NCI-H187 treated with DMSO at 0.1 percent for 48 hours (cell line): ENCODE results near the gene UBE2E2.
"Not testable (repeated sequence)": the region's sequence is repeated elsewhere in the genome, so short reads cannot be mapped to it uniquely, and the experiment has no call there.

Experiments used
- DNase-seq: peaks from one replicate; lab custom pipeline; 2025; lab: John Stamatoyannopoulos, UW

Gene UBE2E2

GRCh38 chr3:23202921-23203707 lies at the start of gene UBE2E2:
Gene UBE2E2, plus strand, starts transcription at chr3:23203327.
- no peak for DNase-seq

- DNase-seq = no peak
Observed at GRCh38 chr3:23153436-23153835, 49.7 kb upstream of the UBE2E2 start.

GRCh38 chr3:23157331-23157730 lies 45.8 kb upstream of the UBE2E2 start:
- no peak for DNase-seq

- no peak for DNase-seq
Observed at GRCh38 chr3:23159929-23160328, 43.2 kb upstream of the UBE2E2 start.

GRCh38 chr3:23161308-23161707 lies 41.8 kb upstream of the UBE2E2 start:
- no peak for DNase-seq

GRCh38 chr3:23161896-23162570 lies 41.1 kb upstream of the UBE2E2 start:
- no peak for DNase-seq

- no peak for DNase-seq
Observed at GRCh38 chr3:23162934-23163333, 40.2 kb upstream of the UBE2E2 start.

- DNase-seq = no peak
Observed at GRCh38 chr3:23164746-23165145, 38.4 kb upstream of the UBE2E2 start.

GRCh38 chr3:23165571-23165970 lies 37.6 kb upstream of the UBE2E2 start:
- no peak for DNase-seq

- no peak for DNase-seq
Observed at GRCh38 chr3:23166276-23166675, 36.9 kb upstream of the UBE2E2 start.

- no peak for DNase-seq
Observed at GRCh38 chr3:23166845-23167244, 36.3 kb upstream of the UBE2E2 start.

- no peak for DNase-seq
Observed at GRCh38 chr3:23169551-23169950, 33.6 kb upstream of the UBE2E2 start.

- no peak for DNase-seq
Observed at GRCh38 chr3:23170291-23170690, 32.8 kb upstream of the UBE2E2 start.

- no peak for DNase-seq
Observed at GRCh38 chr3:23172059-23172458, 31.1 kb upstream of the UBE2E2 start.

GRCh38 chr3:23174426-23175039 lies 28.6 kb upstream of the UBE2E2 start:
- DNase-seq = no peak

GRCh38 chr3:23175341-23176083 lies 27.6 kb upstream of the UBE2E2 start:
- DNase-seq = no peak

GRCh38 chr3:23176839-23177238 lies 26.3 kb upstream of the UBE2E2 start:
- DNase-seq = not testable (repeated sequence)

GRCh38 chr3:23182996-23183513 lies 20.1 kb upstream of the UBE2E2 start:
- DNase-seq = no peak

GRCh38 chr3:23183731-23184130 lies 19.4 kb upstream of the UBE2E2 start:
- no peak for DNase-seq

- no peak for DNase-seq
Observed at GRCh38 chr3:23185861-23186260, 17.3 kb upstream of the UBE2E2 start.

GRCh38 chr3:23189187-23189586 lies 13.9 kb upstream of the UBE2E2 start:
- no peak for DNase-seq

GRCh38 chr3:23192816-23193215 lies 10.3 kb upstream of the UBE2E2 start:
- no peak for DNase-seq
